ENCODE data around the gene SMIM10L2A. TPM values are rescaled to one million over a fixed set of nuclear protein-coding genes. Genes with fewer than 3 reads are reported as not detected.
"Not testable (repeated sequence)": the region's sequence is repeated elsewhere in the genome, so short reads cannot be mapped to it uniquely, and the experiment has no call there.

The SMIM10L2A gene
- polyA plus RNA-seq, 3 donors: 10.1 to 11.2 (median 10.8) TPM

DNA sequence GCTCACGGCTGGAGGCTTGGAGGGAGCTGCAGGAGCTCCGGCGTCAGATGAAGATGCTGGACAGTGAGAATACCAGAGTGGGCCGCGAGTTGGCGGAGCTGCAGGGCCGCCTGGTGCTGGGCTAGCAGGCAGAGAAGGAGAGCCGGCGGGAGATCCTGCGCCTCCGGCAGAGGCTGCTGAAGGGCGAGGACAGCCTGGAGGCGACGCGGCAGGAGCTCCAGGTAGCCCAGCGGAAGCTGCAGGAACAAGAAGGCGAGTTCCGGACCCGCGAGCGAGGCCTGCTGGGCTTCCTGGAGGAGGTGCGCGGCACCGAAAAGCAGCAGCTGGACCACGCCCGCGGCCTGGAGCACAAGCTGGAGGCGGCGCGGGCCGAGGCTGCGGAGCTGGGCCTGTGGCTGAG is 14.7 kb downstream of the SMIM10L2A start:
- DNase-seq (ENCODE audit: extremely low read depth in 1 of 11, low read depth in 9 of 11, low spot score in 4 of 11): no peak

DNA sequence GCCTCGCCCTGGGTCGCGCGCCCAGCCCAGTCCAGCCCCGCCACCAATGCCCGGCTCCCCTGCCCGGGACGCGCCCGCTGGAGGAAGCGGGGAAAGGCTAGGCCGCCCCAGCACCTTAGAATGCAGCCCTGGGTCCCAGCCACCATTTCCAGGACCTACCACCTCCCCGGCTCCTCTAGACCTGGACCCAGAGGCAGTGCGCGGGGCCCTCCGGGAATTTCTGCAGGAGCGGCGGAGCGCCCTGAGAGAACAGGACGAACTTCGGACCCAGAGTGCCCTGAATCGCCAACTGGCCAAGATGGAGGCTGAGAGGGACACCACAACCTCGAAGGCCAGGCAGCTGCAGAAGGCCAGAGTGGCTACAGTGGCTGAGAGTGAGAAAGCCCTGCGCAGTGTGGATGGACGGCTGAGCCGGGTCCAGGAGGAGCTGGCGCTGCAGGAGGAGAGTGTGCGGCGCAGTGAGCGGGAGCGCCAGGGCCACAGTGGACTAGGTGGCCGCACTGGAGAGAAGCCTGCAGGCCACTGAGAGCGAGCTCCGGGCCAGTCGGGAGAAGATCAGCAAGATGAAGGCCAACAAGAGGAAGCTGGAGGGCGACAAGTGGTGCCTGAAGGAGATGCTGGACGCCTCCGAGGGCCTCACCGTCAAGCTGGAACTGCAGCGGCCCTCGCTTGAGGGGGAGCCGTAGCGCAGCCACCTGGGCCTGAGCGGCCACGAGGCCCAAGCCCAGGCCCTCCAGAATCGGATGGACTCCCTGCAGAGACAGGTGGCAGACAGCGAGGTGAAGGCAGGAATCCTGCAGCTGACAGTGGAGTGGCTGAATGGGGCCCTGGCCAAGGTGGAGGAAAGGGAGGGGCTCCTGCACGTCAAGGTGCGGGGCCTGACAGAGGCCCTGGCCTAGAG is 15.5 kb downstream of the SMIM10L2A start:
- no peak for DNase-seq (ENCODE audit: extremely low read depth in 1 of 11, low read depth in 9 of 11, low spot score in 4 of 11)

DNA sequence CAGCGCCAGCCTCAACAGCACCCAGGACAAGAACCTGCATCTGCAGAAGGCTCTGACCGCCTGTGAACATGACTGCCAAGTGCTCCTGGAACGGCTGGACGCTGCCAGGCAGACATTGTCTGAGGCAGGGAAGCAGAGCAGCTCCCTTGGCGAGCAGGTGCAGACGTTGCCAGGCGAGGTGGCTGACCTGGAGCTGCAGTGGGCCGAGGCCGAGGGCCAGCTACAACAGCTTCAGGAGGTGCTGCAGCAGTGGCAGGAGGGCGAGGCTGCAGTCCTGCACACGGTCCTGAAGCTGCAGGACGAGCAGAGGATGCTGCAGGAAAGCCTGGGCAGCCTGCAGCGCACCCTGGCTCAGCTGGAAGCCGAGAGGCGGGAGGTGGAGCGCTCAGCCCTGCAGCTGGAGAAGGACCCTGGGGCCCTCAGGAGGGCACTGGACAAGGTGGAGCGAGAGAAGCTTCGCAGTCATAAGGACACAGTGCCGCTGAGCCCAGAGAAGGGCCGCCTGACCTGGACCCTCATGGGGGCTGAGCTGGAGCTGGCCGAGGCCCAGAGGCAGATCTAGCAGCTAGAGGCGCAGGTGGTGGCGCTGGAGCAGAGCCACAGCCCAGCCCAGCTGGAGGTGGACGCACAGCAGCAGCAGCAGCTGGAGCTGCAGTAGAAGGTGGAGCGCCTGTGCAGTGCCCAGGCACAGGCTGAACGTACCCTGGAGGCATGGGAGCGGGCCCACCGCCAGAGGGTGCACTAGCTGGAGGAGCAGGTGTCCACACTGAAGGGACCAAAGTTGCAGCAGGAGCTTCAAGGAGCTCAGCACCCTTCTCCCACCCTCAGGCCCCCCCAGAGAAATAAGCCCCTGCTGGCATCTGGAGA is 16.4 kb downstream of the SMIM10L2A start:
- DNase-seq (ENCODE audit: extremely low read depth in 1 of 11, low read depth in 9 of 11, low spot score in 4 of 11): no peak

- no peak for DNase-seq (ENCODE audit: extremely low read depth in 1 of 11, low read depth in 9 of 11, low spot score in 4 of 11)
Observed at GRCh38 chrX:135438734-135439043, 16.9 kb downstream of the SMIM10L2A start.

- DNase-seq (ENCODE audit: extremely low read depth in 1 of 11, low read depth in 9 of 11, low spot score in 4 of 11): no peak
Observed at GRCh38 chrX:135449637-135450550, 28.1 kb downstream of the SMIM10L2A start.

DNA sequence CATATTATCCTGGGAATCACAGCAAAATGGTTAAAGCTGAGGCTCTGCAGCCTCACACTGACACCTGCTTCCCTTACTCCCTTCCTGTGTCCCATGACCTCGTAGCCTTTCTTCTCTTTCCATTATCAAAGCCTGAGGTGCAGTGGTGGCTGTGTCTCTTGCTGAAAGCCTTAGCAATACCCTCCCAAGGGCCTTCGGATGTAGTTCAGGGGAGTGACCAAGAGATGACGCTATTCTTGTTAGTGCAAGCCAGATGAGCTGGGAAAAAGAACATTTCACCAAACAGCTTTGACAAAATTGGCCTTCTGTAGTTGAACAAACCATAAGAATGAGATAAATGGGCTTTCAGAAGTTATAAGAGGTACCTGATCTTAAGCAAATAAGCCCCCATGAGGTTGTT is 31.6 kb downstream of the SMIM10L2A start:
- DNase-seq (ENCODE audit: extremely low read depth in 1 of 11, low read depth in 9 of 11, low spot score in 4 of 11): no peak

DNA sequence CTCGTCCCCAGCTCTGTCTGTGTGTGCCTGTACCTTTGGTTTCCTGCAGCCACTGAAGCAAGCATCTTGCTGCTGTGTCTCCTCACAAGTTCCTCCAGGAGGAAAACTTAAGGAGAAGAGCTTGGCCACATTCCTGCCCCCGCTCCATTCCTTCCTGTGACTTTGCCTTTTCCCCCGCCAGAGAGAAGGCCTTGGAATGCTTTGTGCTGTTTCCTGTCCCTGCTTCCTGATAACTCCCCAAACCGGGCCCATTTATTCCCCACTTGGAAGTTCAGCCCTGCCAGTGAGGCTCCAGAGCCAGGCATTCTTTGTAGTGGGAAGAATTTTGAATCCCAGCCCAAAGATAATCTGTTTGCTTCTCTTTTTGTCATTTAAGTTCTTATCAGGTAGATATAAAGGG is 33.1 kb downstream of the SMIM10L2A start:
- no peak for DNase-seq (ENCODE audit: extremely low read depth in 1 of 11, low read depth in 9 of 11, low spot score in 4 of 11)

- not testable (repeated sequence) for DNase-seq (ENCODE audit: extremely low read depth in 1 of 11, low read depth in 9 of 11, low spot score in 4 of 11)
Observed at GRCh38 chrX:135461756-135462155, 40.0 kb downstream of the SMIM10L2A start.

DNA sequence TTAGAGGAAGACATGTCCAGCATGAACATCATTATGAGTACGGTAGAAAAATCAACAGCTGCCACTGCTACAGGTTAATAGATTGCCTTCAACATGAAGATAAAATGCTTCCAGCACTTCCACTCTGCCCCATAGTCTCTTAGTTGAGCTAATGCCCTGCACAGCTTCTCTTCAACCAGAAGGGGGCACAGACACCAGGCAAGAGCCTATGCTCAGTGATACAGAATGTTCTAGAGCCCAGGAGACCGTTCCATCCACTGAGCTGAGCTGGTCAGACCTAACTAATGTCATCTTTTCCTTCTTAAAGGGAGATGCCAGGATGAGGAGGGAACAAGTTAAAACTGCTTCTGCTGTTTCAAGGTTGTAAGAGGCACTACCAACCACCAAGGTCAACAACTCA is 42.2 kb downstream of the SMIM10L2A start:
- DNase-seq (ENCODE audit: extremely low read depth in 1 of 11, low read depth in 9 of 11, low spot score in 4 of 11): no peak

DNA sequence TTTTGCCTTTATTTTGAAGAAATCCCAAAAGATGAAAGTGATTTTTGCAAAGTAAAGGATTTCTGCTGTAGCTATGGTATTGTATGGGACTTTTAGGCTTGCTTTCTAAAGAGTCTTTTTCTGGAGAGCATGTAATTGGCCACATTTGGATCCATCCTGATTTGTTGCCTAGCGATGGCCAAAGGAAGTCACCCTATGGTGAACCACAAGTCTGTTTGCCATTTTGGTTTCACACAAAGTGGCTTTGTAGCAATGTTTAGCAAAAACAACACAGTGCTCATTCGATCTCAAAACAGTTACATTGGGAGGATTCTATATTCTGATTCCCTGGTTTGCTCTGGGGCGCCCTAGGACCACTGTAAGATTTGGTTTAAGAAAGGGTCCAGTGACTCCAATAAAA is 54.6 kb downstream of the SMIM10L2A start:
- no peak for DNase-seq (ENCODE audit: extremely low read depth in 1 of 11, low read depth in 9 of 11, low spot score in 4 of 11)

DNA sequence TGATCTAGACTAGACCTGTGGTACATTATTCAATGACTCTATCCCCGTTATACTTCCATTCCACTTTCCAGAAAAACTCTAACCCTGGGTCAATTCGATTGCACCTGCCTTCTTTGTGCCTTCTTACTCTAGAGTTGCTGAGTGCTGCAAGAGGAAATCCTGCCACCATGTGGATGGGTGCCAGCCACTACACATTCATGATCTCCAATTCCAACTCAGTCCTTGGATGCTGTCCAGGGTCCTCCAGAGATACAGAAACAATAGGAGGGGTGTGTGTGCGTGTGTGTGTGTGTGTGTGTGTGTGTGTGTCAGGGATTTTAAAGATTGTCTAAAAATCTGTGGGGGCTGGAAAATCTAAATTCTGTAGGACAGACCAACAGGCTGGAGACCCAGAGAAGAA is 55.8 kb downstream of the SMIM10L2A start:
- peak; percentile 23 to 62 (median 53) for DNase-seq (ENCODE audit: extremely low read depth in 1 of 11, low read depth in 9 of 11, low spot score in 4 of 11)

Other genes with a start within 250 kb of the SMIM10L2A start
- gene ETDA, start 169.9 kb upstream of the SMIM10L2A start, polyA plus RNA-seq (ENCODE audit: insufficient read length in 3 of 3): not detected
- gene ETDC, start 112.5 kb upstream of the SMIM10L2A start, polyA plus RNA-seq (ENCODE audit: insufficient read length in 3 of 3): not detected
- gene ZNF75D, start 77.8 kb upstream of the SMIM10L2A start, polyA plus RNA-seq (ENCODE audit: insufficient read length in 3 of 3): 10 to 100 TPM; 17.7 to 21.2 (median 19.4) TPM
- 10 to 100 TPM; 11.6 to 14.9 (median 13.8) TPM for gene ZNF449, start 77.1 kb upstream of the SMIM10L2A start, polyA plus RNA-seq (ENCODE audit: insufficient read length in 3 of 3)
- gene INTS6L, start 98.7 kb downstream of the SMIM10L2A start, polyA plus RNA-seq (ENCODE audit: insufficient read length in 3 of 3): 10 to 100 TPM; 21.6 to 27.2 (median 23.3) TPM